Measurements from ENCODE around the gene UROD. TPM values are rescaled to one million over a fixed set of nuclear protein-coding genes. Genes with fewer than 3 reads are reported as not detected.

UROD gene
- total RNA-seq, 4 donors from 2014 or later: 53.1 to 95.1 (median 62.1) TPM

DNA sequence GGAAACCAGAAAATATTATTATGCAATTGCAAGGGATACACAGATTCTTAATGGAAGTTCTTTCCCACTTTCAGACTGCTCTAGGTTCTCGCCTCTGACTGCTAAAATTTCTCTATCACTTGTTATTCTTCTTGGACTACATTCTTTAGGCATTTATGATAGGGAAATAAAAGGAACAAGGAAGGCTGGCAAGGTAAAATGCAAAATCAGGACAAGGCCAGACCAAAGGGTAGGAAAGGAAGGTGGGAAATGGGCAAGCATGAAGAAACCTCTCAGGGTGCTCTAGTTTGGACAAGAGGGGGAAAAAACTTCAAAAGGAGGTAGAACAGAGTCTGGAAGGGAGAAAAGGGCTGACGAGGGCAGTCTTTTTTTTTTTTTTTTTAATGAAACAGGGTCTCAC is 26.2 kb downstream of the UROD start:
- TF ChIP-seq EP300 (IDR thresholded peaks at IDR 0.05): no peak
- TF ChIP-seq, protein P1, sequence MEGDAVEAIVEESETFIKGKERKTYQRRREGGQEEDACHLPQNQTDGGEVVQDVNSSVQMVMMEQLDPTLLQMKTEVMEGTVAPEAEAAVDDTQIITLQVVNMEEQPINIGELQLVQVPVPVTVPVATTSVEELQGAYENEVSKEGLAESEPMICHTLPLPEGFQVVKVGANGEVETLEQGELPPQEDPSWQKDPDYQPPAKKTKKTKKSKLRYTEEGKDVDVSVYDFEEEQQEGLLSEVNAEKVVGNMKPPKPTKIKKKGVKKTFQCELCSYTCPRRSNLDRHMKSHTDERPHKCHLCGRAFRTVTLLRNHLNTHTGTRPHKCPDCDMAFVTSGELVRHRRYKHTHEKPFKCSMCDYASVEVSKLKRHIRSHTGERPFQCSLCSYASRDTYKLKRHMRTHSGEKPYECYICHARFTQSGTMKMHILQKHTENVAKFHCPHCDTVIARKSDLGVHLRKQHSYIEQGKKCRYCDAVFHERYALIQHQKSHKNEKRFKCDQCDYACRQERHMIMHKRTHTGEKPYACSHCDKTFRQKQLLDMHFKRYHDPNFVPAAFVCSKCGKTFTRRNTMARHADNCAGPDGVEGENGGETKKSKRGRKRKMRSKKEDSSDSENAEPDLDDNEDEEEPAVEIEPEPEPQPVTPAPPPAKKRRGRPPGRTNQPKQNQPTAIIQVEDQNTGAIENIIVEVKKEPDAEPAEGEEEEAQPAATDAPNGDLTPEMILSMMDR (IDR thresholded peaks at IDR 0.05): no peak
- TF ChIP-seq POLR2A (IDR thresholded peaks at IDR 0.05): no peak
- Histone ChIP-seq H3K9me3 (no peaks in the 10 kb centered on the region), H3K4me1 (no peaks in the 10 kb centered on the region), H3K4me3 (no peak overlapping the region), H3K27ac (no peak overlapping the region), H3K36me3 (peaks cover 0 to 40% (median 0%) of the 10 kb centered on the region in 3 donors), H3K27me3 (no peaks in the 10 kb centered on the region)
- no peak for DNase-seq (ENCODE audit: low spot score in 2 of 2)
- 89% methylated on average over 2 of the region's 2 CpGs for WGBS, 2 donors

DNA sequence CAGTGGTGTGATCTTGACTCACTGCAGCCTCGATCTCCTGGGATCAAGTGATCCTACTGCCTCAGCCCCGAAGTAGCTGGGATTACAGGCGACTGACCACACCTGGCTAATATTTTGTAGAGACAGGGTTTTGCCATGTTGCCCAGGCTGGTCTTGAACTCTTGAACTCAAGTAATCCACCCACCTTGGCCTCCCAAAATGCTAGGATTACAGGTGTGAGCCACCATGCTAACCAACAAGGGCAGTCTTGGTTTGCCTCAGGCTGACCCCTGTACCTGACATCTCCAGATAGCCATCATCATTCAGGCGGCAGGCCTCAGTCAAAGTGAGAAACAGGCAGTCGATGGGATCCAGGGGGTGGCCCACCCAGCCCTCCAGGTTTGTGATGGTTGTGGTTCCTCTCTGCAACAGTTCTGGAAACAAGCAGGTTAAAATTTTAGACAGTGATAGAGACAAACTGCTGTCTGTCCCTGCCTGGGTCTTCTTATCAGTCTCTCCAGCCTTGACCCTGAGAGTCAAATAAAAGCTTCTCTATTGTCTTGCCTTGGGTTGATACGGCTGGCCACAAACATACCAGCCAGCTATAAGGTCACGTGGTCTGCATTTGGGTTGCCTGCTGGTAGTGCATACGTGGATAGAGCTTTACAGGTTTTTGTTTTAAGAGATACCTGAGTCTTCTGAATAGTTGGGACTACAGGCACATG is 26.8 kb downstream of the UROD start:
- no peak for DNase-seq (ENCODE audit: low spot score in 2 of 2)
- Histone ChIP-seq H3K9me3 (no peaks in the 10 kb centered on the region), H3K27me3 (no peaks in the 10 kb centered on the region), H3K4me1 (no peaks in the 10 kb centered on the region), H3K27ac (no peak overlapping the region), H3K36me3 (peaks cover 0 to 40% (median 0%) of the 10 kb centered on the region in 3 donors), H3K4me3 (no peak overlapping the region)
- TF ChIP-seq POLR2A (IDR thresholded peaks at IDR 0.05): no peak
- WGBS, 2 donors: 84 to 89% methylated on average over 6 to 7 of the region's 8 CpGs

DNA sequence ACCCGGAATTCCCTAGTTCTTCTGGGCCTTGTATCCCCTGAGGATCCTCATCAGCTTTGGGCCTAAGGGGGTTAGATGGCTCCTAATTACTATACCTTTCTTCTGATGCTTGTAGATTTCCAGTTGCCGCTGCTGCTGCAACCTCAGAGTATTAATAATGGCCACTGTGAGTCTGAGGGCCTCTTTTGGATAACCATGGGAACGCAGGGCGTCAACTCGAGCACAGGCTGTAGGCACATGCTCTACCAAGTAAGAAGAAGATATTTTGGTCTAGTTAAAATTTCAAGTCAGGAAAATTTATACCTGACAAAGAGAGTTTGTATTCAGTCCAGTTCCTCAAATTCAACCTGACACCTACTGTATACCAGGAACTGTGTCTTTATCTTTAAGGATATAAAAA is 28.2 kb downstream of the UROD start:
- TF ChIP-seq EP300 (IDR thresholded peaks at IDR 0.05) (no peak), POLR2A (IDR thresholded peaks at IDR 0.05) (no peak)
- TF ChIP-seq, protein P1 (IDR thresholded peaks at IDR 0.05): no peak
- Histone ChIP-seq H3K27me3 (no peaks in the 10 kb centered on the region), H3K4me1 (no peaks in the 10 kb centered on the region), H3K36me3 (peaks cover 0 to 27% (median 0%) of the 10 kb centered on the region in 3 donors), H3K9me3 (no peaks in the 10 kb centered on the region), H3K4me3 (no peak overlapping the region), H3K27ac (no peak overlapping the region)
- WGBS, 2 donors: 87 to 91% methylated on average over 5 of the region's 5 CpGs
- DNase-seq (ENCODE audit: low spot score in 2 of 2): no peak

DNA sequence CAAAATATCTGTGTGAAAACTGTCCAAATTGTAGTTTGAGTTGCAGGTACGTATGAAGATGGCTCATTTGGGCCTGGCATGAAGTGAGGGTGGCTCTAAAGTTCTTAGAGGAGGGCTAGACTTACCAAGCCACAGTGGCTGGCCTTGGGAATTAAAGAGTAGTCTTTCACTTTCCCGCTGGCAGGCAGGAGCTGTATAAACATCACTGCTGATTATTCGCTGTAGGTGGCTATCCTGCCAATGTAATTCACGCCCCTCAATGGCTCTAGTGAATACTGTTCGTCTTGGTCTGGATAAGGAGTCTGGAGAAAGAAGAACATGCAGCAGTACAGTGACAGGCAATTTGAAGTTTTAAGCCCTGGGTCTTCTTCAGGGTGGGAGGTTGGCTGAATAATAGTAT is 31.0 kb downstream of the UROD start:
- peaks cover 0 to 17% (median 0%) of the 10 kb centered on the region in 3 donors for H3K36me3 ChIP-seq
- no peak overlapping the region for H3K4me3 ChIP-seq
- H3K27me3 ChIP-seq: no peaks in the 10 kb centered on the region
- TF ChIP-seq, protein P1 (IDR thresholded peaks at IDR 0.05): no peak
- TF ChIP-seq POLR2A (IDR thresholded peaks at IDR 0.05) (no peak), EP300 (IDR thresholded peaks at IDR 0.05) (no peak)
- H3K4me1 ChIP-seq: no peaks in the 10 kb centered on the region
- 83 to 89% methylated on average over 5 of the region's 5 CpGs for WGBS, 2 donors
- no peak for DNase-seq (ENCODE audit: low spot score in 2 of 2)
- H3K9me3 ChIP-seq: no peaks in the 10 kb centered on the region
- no peak overlapping the region for H3K27ac ChIP-seq

DNA sequence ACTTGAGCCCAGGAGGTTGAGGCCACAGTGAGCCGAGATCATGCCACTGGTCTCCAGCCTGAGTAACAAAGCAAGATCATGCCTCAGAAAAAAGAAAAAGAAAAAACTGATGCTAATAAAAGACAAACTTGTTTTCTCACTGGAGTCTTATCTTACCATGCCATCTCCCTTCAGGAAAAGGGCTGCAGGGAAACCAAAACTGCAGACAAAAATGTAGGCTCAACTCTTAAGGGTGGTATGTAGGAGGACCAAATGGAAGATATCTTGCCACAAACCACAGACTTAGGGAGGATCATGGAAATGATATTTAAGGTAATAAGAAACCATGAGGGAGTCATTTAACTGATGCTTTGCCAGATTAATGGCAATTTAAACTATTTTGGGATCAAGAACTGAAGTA is 32.9 kb downstream of the UROD start:
- Histone ChIP-seq H3K27me3 (no peaks in the 10 kb centered on the region), H3K9me3 (no peaks in the 10 kb centered on the region), H3K4me1 (no peaks in the 10 kb centered on the region), H3K4me3 (no peak overlapping the region), H3K27ac (no peak overlapping the region), H3K36me3 (peaks cover 0 to 8% (median 0%) of the 10 kb centered on the region in 3 donors)
- DNase-seq (ENCODE audit: low spot score in 2 of 2): no peak
- TF ChIP-seq EP300 (IDR thresholded peaks at IDR 0.05): no peak
- TF ChIP-seq POLR2A (IDR thresholded peaks at IDR 0.05): no peak
- TF ChIP-seq, protein P1 (IDR thresholded peaks at IDR 0.05): no peak
- 79 to 100% methylated on average over 1 of the region's 1 CpG for WGBS, 2 donors

All from tibial nerve (tissue), 4 donors.